GM21515 (cell line): ENCODE data around the gene NFAT5.
"Not testable (repeated sequence)": the region's sequence is repeated elsewhere in the genome, so short reads cannot be mapped to it uniquely, and the experiment has no call there.

Source experiments
- ATAC-seq: cut with Tn5 transposase; IDR thresholded peaks from one replicate; pipeline ENCODE4 v1.9.1; 2021; ENCODE audit not compliant: unreplicated experiment

The NFAT5 gene

DNA sequence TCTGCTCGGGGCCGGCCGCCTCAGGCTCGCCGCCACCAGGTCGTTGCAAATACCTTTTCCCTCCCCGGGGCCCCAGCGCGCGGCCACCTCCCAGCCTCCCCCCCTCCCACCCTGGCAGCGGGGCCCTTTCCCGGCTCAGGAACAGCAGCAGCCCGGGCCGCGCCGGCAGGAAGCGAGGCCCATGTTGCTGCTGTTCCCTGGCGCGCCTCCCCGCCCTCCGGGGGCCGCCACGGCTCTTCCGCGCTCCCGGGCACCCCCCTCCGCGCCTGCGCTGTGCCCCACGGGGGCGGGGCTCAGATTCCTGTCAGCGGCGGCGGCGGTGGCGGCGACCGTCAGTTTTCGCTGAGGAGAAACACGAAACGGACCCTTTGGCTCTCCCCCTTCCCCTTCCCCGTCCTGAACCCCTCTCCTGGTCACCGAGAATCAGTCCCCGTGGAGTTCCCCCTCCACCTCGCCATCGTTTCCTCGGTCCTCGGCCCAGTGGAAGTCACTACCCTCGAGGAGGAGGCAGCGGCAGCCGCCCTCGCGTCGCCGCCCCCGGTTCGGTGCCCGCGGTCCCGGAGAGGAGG lies at the start of gene NFAT5:
TSS of gene NFAT5 (plus strand) at position 296 of the 569 bp plus-strand sequence. CDS start 336 bp downstream, outside the sequence.
- ATAC-seq: peak; percentile 44

GRCh38 chr16:69517914-69518313 lies 47.9 kb upstream of the NFAT5 start:
- not testable (repeated sequence) for ATAC-seq

GRCh38 chr16:69520413-69520799 lies 45.4 kb upstream of the NFAT5 start:
- ATAC-seq: no peak

DNA sequence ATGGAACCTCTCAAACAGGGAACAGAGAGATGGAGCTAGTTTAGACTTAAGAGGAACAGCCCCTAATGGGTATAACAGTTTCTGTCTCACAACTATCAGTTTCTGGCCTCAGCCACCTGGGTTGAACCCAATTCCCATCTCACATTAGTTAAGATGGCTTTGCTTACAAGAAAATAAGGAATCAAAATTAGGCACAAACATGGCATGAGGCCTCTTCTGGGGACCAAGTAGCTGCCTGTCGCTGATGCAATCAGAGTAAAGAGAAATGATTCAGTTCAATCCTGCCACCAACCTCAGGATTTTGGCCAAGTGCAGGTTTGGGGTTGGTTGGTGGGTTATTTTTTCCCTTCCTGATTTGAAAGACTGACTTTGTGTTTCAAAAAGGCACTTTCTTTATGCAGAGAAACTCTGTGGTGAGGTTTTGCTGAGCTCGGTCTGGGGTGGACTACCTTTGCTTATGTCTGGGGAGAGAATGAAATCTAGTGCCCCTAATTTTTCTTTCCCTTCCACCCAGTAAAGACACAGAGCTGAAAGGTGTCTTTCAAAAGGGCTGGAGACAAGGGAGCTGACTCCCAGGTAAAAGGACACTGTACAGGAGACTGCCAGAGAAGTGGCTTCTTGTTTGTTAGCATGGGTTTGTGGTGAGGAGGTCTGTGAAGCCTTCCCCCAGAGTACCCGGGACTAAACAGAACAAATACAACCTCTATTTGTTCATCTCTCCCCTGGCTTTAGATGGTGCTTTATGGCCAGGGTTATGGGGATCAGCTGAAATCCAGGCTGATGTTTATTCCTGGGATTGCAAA lies 44.8 kb upstream of the NFAT5 start:
- ATAC-seq: no peak

- no peak for ATAC-seq
These were observed 43.7 kb upstream of the NFAT5 start for GRCh38 chr16:69522041-69522578.

GRCh38 chr16:69522732-69523404 lies 42.9 kb upstream of the NFAT5 start:
- ATAC-seq: no peak

DNA sequence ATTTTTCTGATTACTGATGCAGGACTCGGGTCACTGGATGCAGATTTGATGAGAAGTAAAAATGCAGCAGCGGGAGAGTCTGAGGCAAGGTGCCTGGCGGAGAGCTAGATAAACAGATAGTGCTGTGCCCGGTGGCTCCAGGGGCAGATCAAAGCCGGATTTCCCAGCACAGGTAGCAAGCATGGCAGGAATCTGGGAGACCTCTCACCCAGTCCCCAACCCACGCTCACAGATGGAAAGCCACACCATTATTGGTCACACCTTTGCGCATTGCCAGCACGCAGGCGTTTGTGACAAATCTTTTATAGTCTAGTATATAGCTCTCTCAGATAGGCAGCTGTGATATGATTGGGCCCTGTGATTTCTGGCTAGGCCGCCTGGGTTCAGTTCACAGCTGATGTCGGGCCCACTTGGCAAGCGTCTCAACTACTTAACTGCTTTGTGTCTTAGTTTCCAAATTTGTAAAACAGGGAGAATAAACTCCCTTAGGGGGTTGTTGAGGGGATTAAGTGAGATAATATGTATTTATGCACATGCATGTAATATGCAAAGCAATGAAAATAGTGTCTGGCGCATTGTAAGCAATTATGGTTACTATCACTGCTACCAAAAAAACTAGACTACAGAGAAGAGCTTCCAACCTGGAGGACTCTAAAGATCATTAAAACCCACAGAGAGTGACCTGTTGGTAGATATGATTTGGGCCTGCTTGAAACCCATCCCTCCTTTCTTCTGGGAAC lies 42.0 kb upstream of the NFAT5 start:
- no peak for ATAC-seq

DNA sequence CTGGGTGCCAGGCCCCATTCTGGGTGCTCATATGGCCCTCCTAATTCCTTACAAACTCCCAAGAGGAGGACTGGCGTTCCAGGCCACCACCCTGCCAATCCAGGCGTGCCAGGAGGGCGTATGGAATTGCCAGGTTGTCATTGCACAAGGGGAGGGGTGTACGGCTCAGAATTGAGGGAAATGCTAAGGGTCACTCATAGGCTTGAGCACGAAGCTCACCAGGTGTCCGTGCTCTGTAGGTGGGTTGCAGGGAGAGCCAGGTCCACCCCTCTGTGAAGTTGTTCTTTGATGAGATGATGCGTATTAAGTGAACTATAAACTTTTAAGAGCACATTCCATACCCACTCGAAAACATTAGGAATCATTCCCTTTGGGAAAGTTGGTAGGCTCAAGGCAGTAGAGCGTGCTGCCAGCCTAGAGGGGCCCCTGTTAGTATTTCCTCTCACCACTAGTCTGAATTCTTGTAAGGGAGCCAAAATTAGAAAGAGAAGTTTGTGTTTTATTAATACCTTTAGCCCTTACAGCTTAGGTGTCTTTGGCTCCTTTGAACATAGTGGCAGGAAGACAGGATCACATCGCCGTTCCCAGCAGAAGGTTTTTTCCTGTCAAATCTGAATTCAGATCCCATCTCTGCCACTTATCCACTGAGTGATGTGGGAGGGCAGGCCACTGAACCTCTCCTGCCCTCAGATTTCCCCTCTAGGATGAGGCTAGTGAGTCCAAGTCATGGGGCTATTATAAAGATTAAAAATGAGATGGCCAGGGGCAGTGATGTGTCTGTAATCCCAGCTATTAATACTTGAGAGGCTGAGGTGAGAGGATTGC lies 38.7 kb upstream of the NFAT5 start:
- no peak for ATAC-seq

DNA sequence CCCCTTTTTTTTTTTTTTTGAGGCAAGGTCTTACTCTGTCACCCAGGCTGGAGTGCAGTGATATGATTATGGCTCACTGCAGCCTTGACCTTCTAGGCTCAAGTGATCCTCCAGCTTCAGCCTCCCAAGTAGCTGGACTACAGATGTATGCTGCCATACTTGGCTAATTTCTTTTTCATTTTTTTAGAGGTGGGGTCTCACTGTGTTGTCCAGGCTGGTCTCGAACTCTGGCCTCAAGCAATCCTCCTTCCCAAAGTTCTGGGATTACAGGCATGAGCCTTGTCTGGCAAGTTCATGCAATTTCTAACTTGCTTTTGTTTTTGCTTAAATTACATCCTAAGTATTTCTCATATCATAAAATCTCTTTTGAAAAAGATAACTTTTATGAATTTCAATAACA lies 33.8 kb upstream of the NFAT5 start:
- ATAC-seq: no peak

GRCh38 chr16:69532641-69533455 lies 32.9 kb upstream of the NFAT5 start:
- ATAC-seq: no peak

DNA sequence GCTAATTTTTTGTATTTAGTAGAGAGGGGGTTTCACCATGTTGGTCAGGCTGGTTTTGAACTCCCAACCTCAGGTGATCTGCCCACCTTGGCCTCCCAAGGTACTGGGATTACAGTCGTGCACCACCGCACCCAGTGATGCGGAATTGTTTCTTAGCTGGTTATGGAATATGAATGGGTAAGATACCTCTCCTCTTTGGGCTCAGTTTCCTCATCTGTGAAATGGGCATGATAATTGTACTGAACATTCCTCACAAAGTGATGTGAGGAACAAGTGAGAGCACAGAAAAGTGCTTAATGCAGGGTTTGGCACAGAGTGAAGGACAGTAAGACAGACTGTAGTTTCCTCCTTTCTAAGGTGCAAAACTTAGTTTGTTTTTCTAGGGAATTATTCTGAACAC lies 31.0 kb upstream of the NFAT5 start:
- no peak for ATAC-seq

GRCh38 chr16:69535123-69536050 lies 30.4 kb upstream of the NFAT5 start:
- ATAC-seq: no peak

DNA sequence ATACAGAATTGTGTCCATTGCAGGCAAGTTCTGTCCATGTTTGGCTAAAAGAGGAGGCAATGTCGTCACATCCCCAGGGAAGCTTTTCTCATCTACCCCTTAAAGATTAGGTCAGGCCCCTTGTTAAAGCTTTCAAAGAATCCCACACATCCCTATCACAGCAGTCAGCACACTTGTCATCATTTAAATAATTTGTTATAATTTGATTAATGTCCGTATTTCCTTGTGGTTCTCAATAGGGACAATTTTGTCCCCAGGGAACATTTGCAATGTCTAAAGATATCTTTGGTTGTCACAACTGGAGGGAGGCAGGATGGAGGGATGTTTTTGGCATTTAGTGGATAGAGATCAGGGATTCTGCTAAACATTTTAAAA lies 28.1 kb upstream of the NFAT5 start:
- ATAC-seq: no peak

GRCh38 chr16:69538808-69539207 lies 27.0 kb upstream of the NFAT5 start:
- ATAC-seq: no peak

DNA sequence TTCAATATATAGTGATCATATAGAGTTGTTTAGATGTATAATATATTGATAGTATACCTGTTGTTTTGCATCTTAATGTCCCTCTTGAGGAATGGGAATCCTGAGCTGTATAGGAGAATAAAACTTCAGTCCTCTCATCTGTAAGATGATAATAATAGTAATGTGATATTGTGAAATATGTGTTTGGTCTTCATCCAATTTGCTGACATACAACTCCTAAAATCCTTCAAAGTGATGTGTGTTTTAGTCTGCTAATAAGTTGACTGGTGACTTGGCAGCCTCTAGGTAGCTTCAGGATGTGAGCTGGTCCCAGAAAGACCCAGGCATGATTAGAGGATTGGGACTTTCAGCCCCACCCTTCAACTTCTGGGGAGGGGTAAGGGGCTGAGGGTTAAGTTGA lies 22.8 kb upstream of the NFAT5 start:
- ATAC-seq: no peak

DNA sequence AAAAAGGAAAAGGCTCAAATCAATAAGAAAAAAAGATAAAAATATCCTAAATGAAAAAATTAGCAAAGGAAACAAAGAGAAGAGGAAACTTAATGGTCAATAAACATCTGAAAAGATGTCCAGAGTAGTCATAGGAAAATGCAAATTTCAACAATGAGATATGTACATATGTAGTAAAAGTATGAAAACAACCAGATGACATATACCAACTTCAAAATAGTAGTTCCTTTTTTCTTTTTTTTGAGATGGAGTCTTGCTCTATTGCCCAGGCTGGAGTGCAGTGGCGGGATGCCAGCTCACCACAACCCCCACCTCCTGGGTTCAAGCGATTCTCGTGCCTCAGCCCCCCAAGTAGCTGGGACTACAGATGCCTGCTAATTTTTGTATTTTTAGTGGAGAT lies 21.7 kb upstream of the NFAT5 start:
- no peak for ATAC-seq

DNA sequence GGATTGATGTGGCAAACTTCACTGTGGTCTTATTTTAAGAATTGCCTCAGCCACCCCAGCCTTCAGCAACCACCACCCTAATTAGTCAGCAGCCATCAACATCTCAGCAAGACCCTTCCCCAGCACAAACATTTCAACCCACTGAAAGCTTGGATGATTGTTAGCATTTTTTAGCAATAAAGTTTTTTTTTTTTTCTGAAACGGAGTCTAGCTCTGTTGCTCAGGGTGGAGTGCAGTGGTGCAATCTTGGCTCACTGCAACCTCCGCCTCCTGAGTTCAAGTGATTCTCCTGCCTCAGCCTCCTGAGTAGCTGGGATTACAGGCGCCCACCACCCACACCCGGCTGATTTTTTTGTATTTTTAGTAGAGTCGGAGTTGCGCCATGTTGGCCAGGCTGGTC lies 19.1 kb upstream of the NFAT5 start:
- ATAC-seq: not testable (repeated sequence)

- ATAC-seq: no peak
These were observed 12.4 kb upstream of the NFAT5 start for GRCh38 chr16:69553332-69553731.
